Neuronal stem cell (in vitro differentiated cells): Measurements from ENCODE around the gene SORCS3.

Experiments
- DNase-seq: peaks from one replicate; pipeline ENCODE4 v3.0.0-alpha.2; 2013; ENCODE audit warnings: low spot score
- H2AFZ ChIP-seq: one replicate; pipeline ENCODE4 v1.6.1; 2013; ENCODE audit warnings: mild to moderate bottlenecking, low read length, inconsistent platforms
- H2AK5ac ChIP-seq: 2 replicates; pipeline ENCODE4 v1.6.1; 2013; ENCODE audit warnings: low read depth, mild to moderate bottlenecking, inconsistent platforms, low read length, moderate library complexity, mixed read lengths
- H2BK120ac ChIP-seq: 2 replicates; pipeline ENCODE4 v1.6.1; 2013; ENCODE audit warnings: low read depth, mild to moderate bottlenecking, inconsistent platforms, low read length, moderate library complexity, mixed read lengths
- H2BK12ac ChIP-seq: one replicate; pipeline ENCODE4 v1.6.1; 2013; ENCODE audit warnings: low read length, inconsistent platforms
- H2BK15ac ChIP-seq: 2 replicates; pipeline ENCODE4 v1.6.1; 2013; ENCODE audit warnings: mild to moderate bottlenecking, low read length, inconsistent platforms, mixed read lengths
- H2BK5ac ChIP-seq: one replicate; pipeline ENCODE4 v1.6.1; 2013; ENCODE audit warnings: inconsistent platforms, mild to moderate bottlenecking, low read length, moderate library complexity
- H3K14ac ChIP-seq: one replicate; pipeline ENCODE4 v1.6.1; 2013; ENCODE audit warnings: low read length, inconsistent platforms
- H3K18ac ChIP-seq: 2 replicates; pipeline ENCODE4 v1.6.1; 2013; ENCODE audit warnings: low read length, inconsistent platforms
- H3K23ac ChIP-seq: 2 replicates; pipeline ENCODE4 v1.6.1; 2013; ENCODE audit warnings: low read depth, mild to moderate bottlenecking, mixed read lengths, low read length, inconsistent platforms; ENCODE audit not compliant: poor library complexity
- H3K27ac ChIP-seq: replicated peaks from 3 replicates; pipeline ENCODE4 v1.5.1; 2013; ENCODE audit warnings: low read length, inconsistent platforms
- H3K27me3 ChIP-seq, 3 experiments: 2 replicates each; pipeline ENCODE4 v1.6.1; 2013; ENCODE audit warnings: low read length in 3 of 3, mild to moderate bottlenecking in 2 of 3, inconsistent platforms in 1 of 3, low read depth in 1 of 3, mixed read lengths in 1 of 3, moderate library complexity in 1 of 3; ENCODE audit not compliant: control insufficient read depth in 3 of 3, insufficient read depth in 3 of 3
- H3K36me3 ChIP-seq, 2 donors: replicated peaks in 1 of 2; 2 replicates each; pipeline ENCODE4 v1.6.1; 2013; ENCODE audit warnings: low read length in 2 of 2; ENCODE audit not compliant: control insufficient read depth in 2 of 2, insufficient read depth in 2 of 2
- H3K4ac ChIP-seq: 2 replicates; pipeline ENCODE4 v1.6.1; 2013; ENCODE audit warnings: inconsistent platforms, mild to moderate bottlenecking, low read length, moderate library complexity
- H3K4me1 ChIP-seq, 2 donors: 1 replicate in 1 of 2; 2 replicates in 1 of 2; pipeline ENCODE4 v1.6.1; 2013; ENCODE audit warnings: low read length in 2 of 2, low read depth in 1 of 2; ENCODE audit not compliant: control insufficient read depth in 2 of 2, insufficient read depth in 1 of 2
- H3K4me2 ChIP-seq: one replicate; pipeline ENCODE4 v1.6.1; 2013; ENCODE audit warnings: mild to moderate bottlenecking, low read length, inconsistent platforms; ENCODE audit not compliant: insufficient read depth, poor library complexity, severe bottlenecking
- H3K4me3 ChIP-seq, 2 donors: 2 replicates each; pipeline ENCODE4 v1.5.1; 2013; ENCODE audit warnings: low read length in 2 of 2, mild to moderate bottlenecking in 2 of 2, inconsistent platforms in 1 of 2, moderate library complexity in 1 of 2
- H3K79me1 ChIP-seq: one replicate; pipeline ENCODE4 v1.6.1; 2013; ENCODE audit warnings: low read depth, mild to moderate bottlenecking, inconsistent platforms, low read length, moderate library complexity
- H3K9ac ChIP-seq: one replicate; pipeline ENCODE4 v1.6.1; 2013; ENCODE audit warnings: mild to moderate bottlenecking, low read depth, low read length, inconsistent platforms; ENCODE audit not compliant: poor library complexity
- H3K9me3 ChIP-seq, 2 donors: replicated peaks in 1 of 2; 2 replicates each; pipeline versions ENCODE3 to v1.6.1; 2013; ENCODE audit warnings: low read length in 2 of 2, mild to moderate bottlenecking in 2 of 2, inconsistent platforms in 1 of 2, low read depth in 1 of 2, mixed read lengths in 1 of 2, moderate library complexity in 1 of 2; ENCODE audit not compliant: control insufficient read depth in 2 of 2, insufficient read depth in 1 of 2
- H4K8ac ChIP-seq: one replicate; pipeline ENCODE4 v1.6.1; 2013; ENCODE audit warnings: low read depth, mild to moderate bottlenecking, inconsistent platforms, low read length, moderate library complexity
- H4K91ac ChIP-seq: one replicate; pipeline ENCODE4 v1.6.1; 2013; ENCODE audit warnings: low read length, low read depth, mild to moderate bottlenecking, inconsistent platforms; ENCODE audit not compliant: poor library complexity
- WGBS, 2 donors: extraction: QIAGEN DNeasy Blood & Tissue Kit; methylation state at CpG; one replicate each; pipeline ENCODE4 v1.1.7; 2013; ENCODE audit warnings: missing lambda C conversion rate in 2 of 2, mixed read lengths in 1 of 2; ENCODE audit not compliant: insufficient read length in 2 of 2, insufficient replicate concordance in 1 of 2; ENCODE audit errors: extremely low coverage in 2 of 2; 5-methylcytosine and 5-hydroxymethylcytosine counted together

SORCS3 gene

DNA sequence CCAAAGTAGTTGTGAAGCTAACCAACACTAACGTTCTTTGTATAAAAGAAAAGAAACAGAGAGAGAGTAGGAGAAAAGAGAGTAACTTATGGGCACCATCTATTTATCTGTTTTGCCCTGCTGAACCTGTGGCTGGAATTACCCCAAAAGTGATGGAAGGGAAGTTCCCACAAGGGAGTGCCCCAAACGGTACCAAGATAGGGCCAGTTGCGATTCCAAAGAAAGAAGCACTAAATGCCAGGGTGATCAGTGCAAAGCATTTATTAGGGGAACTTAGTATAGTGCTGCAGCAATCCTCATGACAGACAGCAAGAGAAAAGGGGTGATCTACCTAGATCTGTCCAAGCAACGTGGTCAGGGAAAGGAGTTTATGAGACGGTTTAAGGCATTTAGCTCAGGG lies 190.2 kb downstream of the SORCS3 start:
- Histone ChIP-seq H3K14ac (no peak overlapping the region), H3K36me3 (no peaks in the 10 kb centered on the region), H2BK120ac (no peak overlapping the region), H3K23ac (no peak overlapping the region), H2BK15ac (no peak overlapping the region), H3K27me3 (no peaks in the 10 kb centered on the region), H3K4me3 (no peak overlapping the region), H4K8ac (no peak overlapping the region), H3K9ac (no peak overlapping the region), H3K79me1 (no peaks in the 10 kb centered on the region), H2BK5ac (no peak overlapping the region), H3K9me3 (no peaks in the 10 kb centered on the region), H2AK5ac (no peak overlapping the region), H3K18ac (no peak overlapping the region), H3K4me1 (no peaks in the 10 kb centered on the region), H2AFZ (no peak overlapping the region), H4K91ac (no peak overlapping the region), H2BK12ac (no peak overlapping the region), H3K4me2 (no peak overlapping the region), H3K4ac (no peak overlapping the region), H3K27ac (no peak overlapping the region)
- no peak for DNase-seq
- no CpG with 5 or more reads among the region's 5 CpGs for WGBS, 2 donors

DNA sequence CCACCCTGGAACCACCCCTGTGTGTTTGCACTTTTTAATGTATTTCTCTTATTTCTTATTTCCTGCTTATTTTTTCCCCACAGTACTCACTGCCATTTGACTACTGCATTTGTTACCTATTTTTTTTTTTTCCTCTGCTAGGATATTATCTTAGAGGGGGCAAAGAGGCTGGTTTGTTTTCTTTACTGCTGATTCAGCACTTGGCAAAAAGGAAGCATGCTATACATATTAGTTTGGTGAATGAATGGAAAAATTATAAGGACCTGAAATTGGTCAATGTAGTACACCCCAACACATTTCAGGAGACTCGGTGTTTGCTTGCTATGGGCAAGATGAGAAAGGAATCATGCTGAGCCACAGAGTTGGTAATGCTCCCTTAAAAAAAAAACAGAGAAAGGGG lies 193.5 kb downstream of the SORCS3 start:
- Histone ChIP-seq H3K36me3 (no peaks in the 10 kb centered on the region), H3K14ac (no peak overlapping the region), H3K27me3 (no peaks in the 10 kb centered on the region), H2AFZ (no peak overlapping the region), H4K8ac (no peak overlapping the region), H2BK15ac (no peak overlapping the region), H3K9me3 (no peaks in the 10 kb centered on the region), H3K9ac (no peak overlapping the region), H3K27ac (no peak overlapping the region), H3K4ac (no peak overlapping the region), H2BK120ac (no peak overlapping the region), H3K4me1 (no peaks in the 10 kb centered on the region), H2BK12ac (no peak overlapping the region), H3K4me2 (no peak overlapping the region), H4K91ac (no peak overlapping the region), H2BK5ac (no peak overlapping the region), H3K23ac (no peak overlapping the region), H3K79me1 (no peaks in the 10 kb centered on the region), H3K18ac (no peak overlapping the region), H3K4me3 (no peak overlapping the region), H2AK5ac (no peak overlapping the region)
- no CpG with 5 or more reads among the region's 1 CpG for WGBS, 2 donors
- DNase-seq: no peak

DNA sequence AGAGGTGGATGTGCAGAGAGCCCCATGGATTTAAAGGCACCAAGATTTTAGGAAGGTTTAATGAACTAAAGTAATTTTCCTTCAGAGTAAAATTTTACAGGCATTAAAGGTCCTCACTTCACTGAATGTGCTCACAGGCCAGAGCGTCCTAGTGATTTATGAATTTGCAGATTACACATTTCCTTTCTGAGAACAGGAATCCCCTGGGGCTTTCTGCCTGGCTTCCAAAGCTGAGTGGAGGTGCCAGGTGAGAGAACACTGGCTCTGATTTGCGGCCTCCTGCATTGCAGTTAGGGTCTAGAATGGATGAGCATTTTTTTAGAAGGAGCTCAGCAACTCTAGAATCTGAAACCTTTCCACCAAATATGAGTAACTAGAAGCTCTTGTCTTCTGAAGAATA lies 194.3 kb downstream of the SORCS3 start:
- no peak overlapping the region for H2BK15ac ChIP-seq
- no peak overlapping the region for H3K4ac ChIP-seq
- no peak overlapping the region for H3K18ac ChIP-seq
- H4K8ac ChIP-seq: no peak overlapping the region
- no peak overlapping the region for H2AFZ ChIP-seq
- H3K9ac ChIP-seq: no peak overlapping the region
- H2BK120ac ChIP-seq: no peak overlapping the region
- no peak for DNase-seq
- WGBS, 2 donors: no CpG with 5 or more reads among the region's 2 CpGs
- no peak overlapping the region for H3K23ac ChIP-seq
- H2BK5ac ChIP-seq: no peak overlapping the region
- H3K27me3 ChIP-seq: no peaks in the 10 kb centered on the region
- H2BK12ac ChIP-seq: no peak overlapping the region
- H3K4me2 ChIP-seq: no peak overlapping the region
- H3K36me3 ChIP-seq: no peaks in the 10 kb centered on the region
- no peak overlapping the region for H3K27ac ChIP-seq
- no peak overlapping the region for H2AK5ac ChIP-seq
- no peaks in the 10 kb centered on the region for H3K9me3 ChIP-seq
- no peak overlapping the region for H4K91ac ChIP-seq
- H3K4me3 ChIP-seq: no peak overlapping the region
- H3K4me1 ChIP-seq: no peaks in the 10 kb centered on the region
- H3K79me1 ChIP-seq: no peaks in the 10 kb centered on the region
- no peak overlapping the region for H3K14ac ChIP-seq

DNA sequence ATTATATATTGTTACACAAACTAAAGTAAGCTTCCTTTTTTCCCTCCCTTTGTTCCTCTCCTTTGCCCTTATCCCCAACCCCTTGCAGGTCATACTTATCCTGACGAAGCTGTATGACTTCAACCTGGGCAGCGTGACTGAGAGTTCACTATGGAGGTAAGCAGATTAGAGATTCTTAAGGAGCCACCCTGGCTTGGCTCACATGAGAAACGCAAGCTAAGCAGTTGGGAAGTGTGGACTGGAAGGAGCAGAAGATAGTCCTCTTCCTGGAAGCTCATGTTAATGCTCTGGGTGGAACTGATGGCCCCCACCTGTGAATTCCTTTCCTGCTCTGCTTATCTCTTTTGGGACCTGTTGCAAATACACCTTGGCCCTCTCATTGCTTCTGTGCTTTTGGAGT lies 201.6 kb downstream of the SORCS3 start:
- H4K8ac ChIP-seq: no peak overlapping the region
- H2AK5ac ChIP-seq: no peak overlapping the region
- no peak overlapping the region for H3K4me2 ChIP-seq
- H2BK5ac ChIP-seq: no peak overlapping the region
- no peaks in the 10 kb centered on the region for H3K4me1 ChIP-seq
- H3K27me3 ChIP-seq: no peaks in the 10 kb centered on the region
- H3K36me3 ChIP-seq: no peaks in the 10 kb centered on the region
- no peak overlapping the region for H2BK15ac ChIP-seq
- H3K79me1 ChIP-seq: no peaks in the 10 kb centered on the region
- no peak overlapping the region for H3K14ac ChIP-seq
- no peak overlapping the region for H3K18ac ChIP-seq
- no peak overlapping the region for H3K9ac ChIP-seq
- H3K27ac ChIP-seq: no peak overlapping the region
- no peak overlapping the region for H3K4ac ChIP-seq
- H3K23ac ChIP-seq: no peak overlapping the region
- no peaks in the 10 kb centered on the region for H3K9me3 ChIP-seq
- H2AFZ ChIP-seq: no peak overlapping the region
- H4K91ac ChIP-seq: no peak overlapping the region
- no CpG with 5 or more reads among the region's 3 CpGs for WGBS, 2 donors
- no peak overlapping the region for H3K4me3 ChIP-seq
- no peak for DNase-seq
- no peak overlapping the region for H2BK120ac ChIP-seq
- no peak overlapping the region for H2BK12ac ChIP-seq
